ENCODE results near the gene SPAG4.

SPAG4 gene

GRCh38 chr20:35625584-35626385 lies 10.2 kb downstream of the SPAG4 start:
- no peak for DNase-seq

- no peak for DNase-seq
Measured at GRCh38 chr20:35626386-35627001, 10.9 kb downstream of the SPAG4 start.

- DNase-seq: no peak
Measured at GRCh38 chr20:35627121-35627520, 11.5 kb downstream of the SPAG4 start.

GRCh38 chr20:35629427-35630145 lies 14.0 kb downstream of the SPAG4 start:
- DNase-seq: no peak

- DNase-seq: no peak
Measured at GRCh38 chr20:35630636-35631035, 15.0 kb downstream of the SPAG4 start.

- DNase-seq: no peak
Measured at GRCh38 chr20:35632539-35633115, 17.0 kb downstream of the SPAG4 start.

GRCh38 chr20:35635652-35636051 lies 20.0 kb downstream of the SPAG4 start:
- DNase-seq: no peak

GRCh38 chr20:35636095-35636494 lies 20.5 kb downstream of the SPAG4 start:
- DNase-seq: no peak

GRCh38 chr20:35637276-35637675 lies 21.6 kb downstream of the SPAG4 start:
- no peak for DNase-seq

GRCh38 chr20:35638751-35639150 lies 23.1 kb downstream of the SPAG4 start:
- no peak for DNase-seq

- no peak for DNase-seq
Measured at GRCh38 chr20:35640724-35641123, 25.1 kb downstream of the SPAG4 start.

- no peak for DNase-seq
Measured at GRCh38 chr20:35641743-35642142, 26.1 kb downstream of the SPAG4 start.

- DNase-seq: no peak
Measured at GRCh38 chr20:35643045-35643444, 27.4 kb downstream of the SPAG4 start.

GRCh38 chr20:35644806-35645205 lies 29.2 kb downstream of the SPAG4 start:
- no peak for DNase-seq

GRCh38 chr20:35648836-35649235 lies 33.2 kb downstream of the SPAG4 start:
- no peak for DNase-seq

- DNase-seq: no peak
Measured at GRCh38 chr20:35650632-35651031, 35.0 kb downstream of the SPAG4 start.

- DNase-seq: no peak
Measured at GRCh38 chr20:35651958-35652357, 36.3 kb downstream of the SPAG4 start.

GRCh38 chr20:35652641-35653429 lies 37.2 kb downstream of the SPAG4 start:
- DNase-seq: no peak

GRCh38 chr20:35653430-35653734 lies 37.8 kb downstream of the SPAG4 start:
- DNase-seq: no peak

- no peak for DNase-seq
Measured at GRCh38 chr20:35653893-35654292, 38.3 kb downstream of the SPAG4 start.

- DNase-seq: no peak
Measured at GRCh38 chr20:35654415-35654814, 38.8 kb downstream of the SPAG4 start.

GRCh38 chr20:35657271-35657670 lies 41.6 kb downstream of the SPAG4 start:
- no peak for DNase-seq
